GM19023 (cell line): ENCODE measurements around the gene PPIH.
"Not testable (repeated sequence)": the region's sequence is repeated elsewhere in the genome, so short reads cannot be mapped to it uniquely, and the experiment has no call there.

ENCODE experiments used
- ATAC-seq: cut with Tn5 transposase; IDR thresholded peaks from one replicate; pipeline ENCODE4 v1.9.1; 2021; ENCODE audit warnings: mild to moderate bottlenecking, moderate library complexity; ENCODE audit not compliant: unreplicated experiment

Gene PPIH

GRCh38 chr1:42681741-42682483, 23.7 kb downstream of the PPIH start, which contains the start of gene YBX1:
YBX1 (plus strand) TSS chr1:42682418; CDS start chr1:42682566, 148 bp downstream.
- ATAC-seq = peak; percentile 93

GRCh38 chr1:42682484-42682738, 24.2 kb downstream of the PPIH start:
- ATAC-seq = peak; percentile 21

GRCh38 chr1:42682739-42683531, 24.7 kb downstream of the PPIH start:
- ATAC-seq = peak; percentile 42

GRCh38 chr1:42684139-42684538, 25.9 kb downstream of the PPIH start:
- no peak for ATAC-seq

- no peak for ATAC-seq
These were observed 28.2 kb downstream of the PPIH start for GRCh38 chr1:42686418-42686817.

- ATAC-seq = no peak
These were observed 31.7 kb downstream of the PPIH start for GRCh38 chr1:42689912-42690311.

- ATAC-seq = no peak
These were observed 32.4 kb downstream of the PPIH start for GRCh38 chr1:42690477-42691156.

GRCh38 chr1:42691157-42691498, 32.9 kb downstream of the PPIH start:
- ATAC-seq = no peak

- no peak for ATAC-seq
These were observed 34.2 kb downstream of the PPIH start for GRCh38 chr1:42692461-42692860.

GRCh38 chr1:42692911-42693310, 34.7 kb downstream of the PPIH start:
- ATAC-seq = no peak

- no peak for ATAC-seq
These were observed 40.0 kb downstream of the PPIH start for GRCh38 chr1:42698081-42698813.

GRCh38 chr1:42700006-42700405, 41.8 kb downstream of the PPIH start:
- no peak for ATAC-seq

GRCh38 chr1:42703888-42704464, 45.8 kb downstream of the PPIH start:
- ATAC-seq = no peak

GRCh38 chr1:42712808-42713207, 54.6 kb downstream of the PPIH start:
- ATAC-seq = not testable (repeated sequence)

- no peak for ATAC-seq
These were observed 55.1 kb downstream of the PPIH start for GRCh38 chr1:42713293-42713692.

- not testable (repeated sequence) for ATAC-seq
These were observed 56.2 kb downstream of the PPIH start for GRCh38 chr1:42714441-42714840.

GRCh38 chr1:42720868-42721267, 62.6 kb downstream of the PPIH start:
- no peak for ATAC-seq

GRCh38 chr1:42721926-42722325, 63.7 kb downstream of the PPIH start:
- no peak for ATAC-seq

- ATAC-seq = not testable (repeated sequence)
These were observed 64.2 kb downstream of the PPIH start for GRCh38 chr1:42722403-42722802.

GRCh38 chr1:42723511-42723910, 65.3 kb downstream of the PPIH start:
- ATAC-seq = no peak

- ATAC-seq = not testable (repeated sequence)
These were observed 67.6 kb downstream of the PPIH start for GRCh38 chr1:42725820-42726219.
